Activated CD8-positive, alpha-beta memory T cell treated with anti-CD3 and anti-CD28 coated beads for 4 hours (primary cell): Measurements from ENCODE around the gene VPS33B.
A peak's percentile ranks its signal among the peaks of the same experiment; 100 is the strongest.
"Not testable (repeated sequence)": the region's sequence is repeated elsewhere in the genome, so short reads cannot be mapped to it uniquely, and the experiment has no call there.

Experiments used
- DNase-seq, 2 donors: peaks; one replicate each; pipeline ENCODE4 v3.0.0-alpha.2; 2020; ENCODE audit warnings: low read depth in 2 of 2

The VPS33B gene

GRCh38 chr15:91032919-91033803, 10.8 kb upstream of the VPS33B start:
- no peak for DNase-seq

GRCh38 chr15:91031796-91032195, 9.4 kb upstream of the VPS33B start:
- DNase-seq: no peak

- no peak for DNase-seq
Measured at GRCh38 chr15:91027677-91028076, 5.3 kb upstream of the VPS33B start.

- DNase-seq: no peak
Measured at GRCh38 chr15:91023720-91024119, 1.3 kb upstream of the VPS33B start.

GRCh38 chr15:91022832-91023129, 387 bp upstream of the VPS33B start:
- no peak for DNase-seq

- DNase-seq: no peak
Measured at GRCh38 chr15:91021516-91022074, 799 bp downstream of the VPS33B start.

GRCh38 chr15:91018158-91018557, 4.2 kb downstream of the VPS33B start:
- no peak for DNase-seq

- DNase-seq: no peak
Measured at GRCh38 chr15:91017716-91018115, 4.7 kb downstream of the VPS33B start.

GRCh38 chr15:91013701-91014100, 8.7 kb downstream of the VPS33B start:
- not testable (repeated sequence) for DNase-seq

- no peak for DNase-seq
Measured at GRCh38 chr15:91007266-91007665, 15.1 kb downstream of the VPS33B start.

- no peak for DNase-seq
Measured at GRCh38 chr15:91001209-91001608, 21.2 kb downstream of the VPS33B start.

GRCh38 chr15:90998737-90999136, 23.7 kb downstream of the VPS33B start:
- no peak for DNase-seq

GRCh38 chr15:90994417-90995311, 27.7 kb downstream of the VPS33B start, which contains the start of gene PRC1:
Gene PRC1, minus strand, starts transcription at chr15:90994535. Its CDS starts 118 bp downstream, at chr15:90994417.
- DNase-seq: peak; percentile 93 to 95

GRCh38 chr15:90994059-90994416, 28.4 kb downstream of the VPS33B start:
- no peak for DNase-seq

GRCh38 chr15:90991587-90992285, 30.7 kb downstream of the VPS33B start:
- no peak for DNase-seq

- DNase-seq: no peak
Measured at GRCh38 chr15:90990446-90990845, 31.9 kb downstream of the VPS33B start.

GRCh38 chr15:90989040-90989768, 33.2 kb downstream of the VPS33B start:
- no peak for DNase-seq

- no peak for DNase-seq
Measured at GRCh38 chr15:90988296-90988695, 34.1 kb downstream of the VPS33B start.

- no peak for DNase-seq
Measured at GRCh38 chr15:90987561-90988141, 34.7 kb downstream of the VPS33B start.

- no peak for DNase-seq
Measured at GRCh38 chr15:90986790-90987507, 35.4 kb downstream of the VPS33B start.
